WTC11 (cell line): ENCODE results near the gene AGAP5. TPM values are rescaled to one million over a fixed set of nuclear protein-coding genes. Genes with fewer than 3 reads are reported as not detected.
A peak's percentile ranks its signal among the peaks of the same experiment; 100 is the strongest.

Experiments used
- ATAC-seq: fragments of 200-7000 bp; cut with Tn5 transposase; 2 replicates; pipeline ENCODE4 v1.10.0; 2021; ENCODE audit warnings: mild to moderate bottlenecking, moderate library complexity
- CTCF ChIA-PET: fragments of 300-600 bp; sonication (Branson Sonifier 250); formaldehyde crosslinking; loops from one replicate; lab custom pipeline; 2021; ENCODE audit warnings: antibody characterized with exemption; lab: Charles Lee
- POLR2A ChIA-PET: fragments of 350-600 bp; sonication (Branson Sonifier 250); formaldehyde crosslinking; loops from one replicate; lab custom pipeline; 2021; ENCODE audit warnings: antibody characterized with exemption; lab: Charles Lee
- DNase-seq: peaks from one replicate; pipeline ENCODE4 v3.0.0; 2021; ENCODE audit warnings: low spot score
- H3K27ac Mint-ChIP-seq: 2 replicates; pipeline ENCODE4 v1.8.0; 2021; ENCODE audit warnings: mixed read lengths
- H3K27me3 Mint-ChIP-seq: 2 replicates; pipeline ENCODE4 v1.8.0; 2021; ENCODE audit warnings: low read depth, mild to moderate bottlenecking, moderate library complexity, mixed read lengths
- H3K36me3 Mint-ChIP-seq: 2 replicates; pipeline ENCODE4 v1.8.0; 2021; ENCODE audit warnings: mixed read lengths
- H3K4me1 Mint-ChIP-seq: 2 replicates; pipeline ENCODE4 v1.8.0; 2022; ENCODE audit warnings: mixed read lengths
- H3K4me3 Mint-ChIP-seq: 2 replicates; pipeline ENCODE4 v1.8.0; 2021; ENCODE audit warnings: mild to moderate bottlenecking, moderate library complexity, mixed read lengths
- H3K9me3 Mint-ChIP-seq: 2 replicates; pipeline ENCODE4 v1.8.0; 2021; ENCODE audit warnings: mixed read lengths
- GRHL2 ChIP-seq: fragments of 250-450 bp; sonication (Bioruptor Pico); IDR thresholded peaks from 2 replicates; pipeline ENCODE4 v1.8.0; 2022; ENCODE audit warnings: mild to moderate bottlenecking, moderate library complexity; ENCODE audit not compliant: insufficient replicate concordance, severe bottlenecking
- GTF2I ChIP-seq: fragments of 250-450 bp; sonication (Bioruptor Pico); conservative IDR thresholded peaks from 2 replicates; pipeline ENCODE4 v1.4.0; 2021; ENCODE audit warnings: mild to moderate bottlenecking
- MXD4 ChIP-seq: fragments of 250-450 bp; sonication (Bioruptor Pico); IDR thresholded peaks from 2 replicates; pipeline ENCODE4 v1.8.0; 2021; ENCODE audit warnings: mild to moderate bottlenecking, moderate library complexity, borderline replicate concordance
- MYBL2 ChIP-seq: sonication (generic); formaldehyde crosslinking; IDR thresholded peaks from 2 replicates; pipeline ENCODE4 v1.8.1; 2023; ENCODE audit warnings: mild to moderate bottlenecking, moderate library complexity, missing genetic modification reagents
- NFYB ChIP-seq: sonication (generic); formaldehyde crosslinking; conservative IDR thresholded peaks from 2 replicates; pipeline ENCODE4 v1.8.0; 2022; ENCODE audit warnings: low read depth, missing genetic modification reagents
- NR3C1 ChIP-seq: sonication (generic); formaldehyde crosslinking; conservative IDR thresholded peaks from 2 replicates; pipeline ENCODE4 v1.8.1; 2023; ENCODE audit warnings: low read depth, mild to moderate bottlenecking, missing genetic modification reagents
- RORB ChIP-seq: fragments of 250-450 bp; sonication (Bioruptor Pico); IDR thresholded peaks from 2 replicates; pipeline ENCODE4 v1.9.0; 2021; ENCODE audit warnings: mild to moderate bottlenecking
- SMAD3 ChIP-seq: sonication (generic); formaldehyde crosslinking; IDR thresholded peaks from 2 replicates; pipeline ENCODE4 v1.8.0; 2022; ENCODE audit warnings: missing genetic modification reagents, mild to moderate bottlenecking, borderline replicate concordance
- SMAD4 ChIP-seq: sonication (generic); formaldehyde crosslinking; IDR thresholded peaks from 2 replicates; pipeline ENCODE4 v1.8.0; 2022; ENCODE audit warnings: mild to moderate bottlenecking, missing genetic modification reagents
- TEAD1 ChIP-seq: sonication (generic); formaldehyde crosslinking; IDR thresholded peaks from 2 replicates; pipeline ENCODE4 v1.8.0; 2022; ENCODE audit warnings: mild to moderate bottlenecking, missing genetic modification reagents
- total RNA-seq: library from RNA; stranded (reverse); gene quantifications from 3 replicates; pipeline ENCODE4 v1.2.3, GENCODE V29; 2021
- TF ChIP-seq, protein P1 (sequence below): sonication (generic); formaldehyde crosslinking; IDR thresholded peaks from 2 replicates; pipeline ENCODE4 v1.8.1; 2023; ENCODE audit warnings: mild to moderate bottlenecking, missing genetic modification reagents, borderline replicate concordance
- TF ChIP-seq, protein P2 (sequence below): sonication (generic); formaldehyde crosslinking; IDR thresholded peaks from 2 replicates; pipeline ENCODE4 v1.8.0; 2022; ENCODE audit warnings: mild to moderate bottlenecking, missing genetic modification reagents
- TF ChIP-seq, protein P3 (sequence below): sonication (generic); formaldehyde crosslinking; IDR thresholded peaks from 2 replicates; pipeline ENCODE4 v1.8.1; 2023; ENCODE audit warnings: mild to moderate bottlenecking, missing genetic modification reagents
- TF ChIP-seq, protein P4 (sequence below): sonication (generic); formaldehyde crosslinking; conservative IDR thresholded peaks from 2 replicates; pipeline ENCODE4 v1.8.1; 2023; ENCODE audit warnings: mild to moderate bottlenecking, low read depth, missing genetic modification reagents, moderate library complexity

The AGAP5 gene
- total RNA-seq, 1 experiment from 2014 or later: 7.5 TPM

DNA sequence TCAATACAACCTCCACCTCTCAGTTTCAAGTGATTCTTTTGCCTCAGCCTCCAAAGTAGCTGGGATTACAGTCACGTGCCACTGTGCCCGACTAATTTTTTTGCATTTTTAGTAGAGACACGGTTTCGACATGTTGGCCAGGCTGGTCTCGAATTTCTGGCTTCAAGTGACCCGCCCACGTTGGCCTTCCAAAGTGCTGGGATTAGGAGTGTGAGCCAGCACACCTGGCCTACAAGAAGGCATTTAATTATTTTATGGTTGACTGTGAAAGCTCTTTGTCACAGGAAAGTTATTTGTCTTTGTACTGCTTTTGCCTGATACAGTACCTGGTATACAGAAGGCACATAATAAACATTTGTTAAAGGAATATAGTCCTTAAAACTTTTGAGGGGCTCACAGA, 69.5 kb downstream of the AGAP5 start:
- Mint-ChIP-seq H3K36me3 (no peaks in the 10 kb centered on the region), H3K4me1 (peaks cover 25% of the 10 kb centered on the region), H3K27ac (peak overlapping the region; percentile 15; the same call in 1 of the 2 replicates), H3K4me3 (no peak overlapping the region), H3K27me3 (no peaks in the 10 kb centered on the region; the same call in 1 of the 2 replicates), H3K9me3 (no peaks in the 10 kb centered on the region)
- POLR2A ChIA-PET: no interaction called here
- ATAC-seq (no peak), DNase-seq (no peak)
- TF ChIP-seq GRHL2 (CRISPR knock-in tag) (no peak), SMAD4 (CRISPR knock-in tag) (no peak), MXD4 (CRISPR knock-in tag) (no peak), NFYB (CRISPR knock-in tag) (no peak), RORB (CRISPR knock-in tag) (no peak)
- TF ChIP-seq, protein P1, sequence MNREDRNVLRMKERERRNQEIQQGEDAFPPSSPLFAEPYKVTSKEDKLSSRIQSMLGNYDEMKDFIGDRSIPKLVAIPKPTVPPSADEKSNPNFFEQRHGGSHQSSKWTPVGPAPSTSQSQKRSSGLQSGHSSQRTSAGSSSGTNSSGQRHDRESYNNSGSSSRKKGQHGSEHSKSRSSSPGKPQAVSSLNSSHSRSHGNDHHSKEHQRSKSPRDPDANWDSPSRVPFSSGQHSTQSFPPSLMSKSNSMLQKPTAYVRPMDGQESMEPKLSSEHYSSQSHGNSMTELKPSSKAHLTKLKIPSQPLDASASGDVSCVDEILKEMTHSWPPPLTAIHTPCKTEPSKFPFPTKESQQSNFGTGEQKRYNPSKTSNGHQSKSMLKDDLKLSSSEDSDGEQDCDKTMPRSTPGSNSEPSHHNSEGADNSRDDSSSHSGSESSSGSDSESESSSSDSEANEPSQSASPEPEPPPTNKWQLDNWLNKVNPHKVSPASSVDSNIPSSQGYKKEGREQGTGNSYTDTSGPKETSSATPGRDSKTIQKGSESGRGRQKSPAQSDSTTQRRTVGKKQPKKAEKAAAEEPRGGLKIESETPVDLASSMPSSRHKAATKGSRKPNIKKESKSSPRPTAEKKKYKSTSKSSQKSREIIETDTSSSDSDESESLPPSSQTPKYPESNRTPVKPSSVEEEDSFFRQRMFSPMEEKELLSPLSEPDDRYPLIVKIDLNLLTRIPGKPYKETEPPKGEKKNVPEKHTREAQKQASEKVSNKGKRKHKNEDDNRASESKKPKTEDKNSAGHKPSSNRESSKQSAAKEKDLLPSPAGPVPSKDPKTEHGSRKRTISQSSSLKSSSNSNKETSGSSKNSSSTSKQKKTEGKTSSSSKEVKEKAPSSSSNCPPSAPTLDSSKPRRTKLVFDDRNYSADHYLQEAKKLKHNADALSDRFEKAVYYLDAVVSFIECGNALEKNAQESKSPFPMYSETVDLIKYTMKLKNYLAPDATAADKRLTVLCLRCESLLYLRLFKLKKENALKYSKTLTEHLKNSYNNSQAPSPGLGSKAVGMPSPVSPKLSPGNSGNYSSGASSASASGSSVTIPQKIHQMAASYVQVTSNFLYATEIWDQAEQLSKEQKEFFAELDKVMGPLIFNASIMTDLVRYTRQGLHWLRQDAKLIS (CRISPR knock-in tag): no peak
- TF ChIP-seq, protein P2, sequence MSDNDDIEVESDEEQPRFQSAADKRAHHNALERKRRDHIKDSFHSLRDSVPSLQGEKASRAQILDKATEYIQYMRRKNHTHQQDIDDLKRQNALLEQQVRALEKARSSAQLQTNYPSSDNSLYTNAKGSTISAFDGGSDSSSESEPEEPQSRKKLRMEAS (CRISPR knock-in tag): no peak
- CTCF ChIA-PET: no interaction called here

DNA sequence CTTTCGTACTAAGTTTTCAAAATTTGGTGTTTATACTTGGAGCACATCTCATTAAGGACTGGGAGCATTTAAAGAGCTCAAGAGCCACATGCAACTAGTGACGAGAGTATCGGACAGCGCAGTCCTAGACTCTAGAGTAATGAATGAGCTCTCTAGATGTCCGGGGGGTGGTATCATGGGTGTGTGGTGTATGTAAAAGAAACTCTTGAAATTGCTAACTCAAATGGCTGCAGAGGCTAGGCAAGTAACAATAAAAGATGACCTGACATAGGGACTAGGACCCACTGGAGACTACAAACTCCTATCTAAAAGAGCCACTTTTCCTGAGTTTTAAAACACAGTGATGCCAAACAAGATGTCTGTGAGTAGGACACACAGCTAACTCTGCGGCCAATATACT, 70.6 kb downstream of the AGAP5 start:
- no peak for ATAC-seq
- CTCF ChIA-PET: interaction anchor here (0.6 to 1.4 kb wide), 3 partner anchors 17 to 98 kb away, joined by 3 to 5 read pairs (median 3); no protein-coding TSS in a partner anchor
- no peaks in the 10 kb centered on the region for H3K36me3 Mint-ChIP-seq
- H3K4me1 Mint-ChIP-seq: peaks cover 20% of the 10 kb centered on the region
- no peaks in the 10 kb centered on the region for H3K9me3 Mint-ChIP-seq
- H3K27me3 Mint-ChIP-seq: no peaks in the 10 kb centered on the region; the same call in 1 of the 2 replicates
- peak overlapping the region; percentile 74 for H3K27ac Mint-ChIP-seq
- POLR2A ChIA-PET: no interaction called here
- H3K4me3 Mint-ChIP-seq: peak overlapping the region; percentile 97
- TF ChIP-seq, protein P3, sequence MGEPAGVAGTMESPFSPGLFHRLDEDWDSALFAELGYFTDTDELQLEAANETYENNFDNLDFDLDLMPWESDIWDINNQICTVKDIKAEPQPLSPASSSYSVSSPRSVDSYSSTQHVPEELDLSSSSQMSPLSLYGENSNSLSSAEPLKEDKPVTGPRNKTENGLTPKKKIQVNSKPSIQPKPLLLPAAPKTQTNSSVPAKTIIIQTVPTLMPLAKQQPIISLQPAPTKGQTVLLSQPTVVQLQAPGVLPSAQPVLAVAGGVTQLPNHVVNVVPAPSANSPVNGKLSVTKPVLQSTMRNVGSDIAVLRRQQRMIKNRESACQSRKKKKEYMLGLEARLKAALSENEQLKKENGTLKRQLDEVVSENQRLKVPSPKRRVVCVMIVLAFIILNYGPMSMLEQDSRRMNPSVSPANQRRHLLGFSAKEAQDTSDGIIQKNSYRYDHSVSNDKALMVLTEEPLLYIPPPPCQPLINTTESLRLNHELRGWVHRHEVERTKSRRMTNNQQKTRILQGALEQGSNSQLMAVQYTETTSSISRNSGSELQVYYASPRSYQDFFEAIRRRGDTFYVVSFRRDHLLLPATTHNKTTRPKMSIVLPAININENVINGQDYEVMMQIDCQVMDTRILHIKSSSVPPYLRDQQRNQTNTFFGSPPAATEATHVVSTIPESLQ (CRISPR knock-in tag): no peak
- TF ChIP-seq SMAD3 (CRISPR knock-in tag) (no peak), GTF2I (CRISPR knock-in tag) (no peak), NR3C1 (CRISPR knock-in tag) (no peak), TEAD1 (CRISPR knock-in tag) (no peak), RORB (CRISPR knock-in tag) (no peak), MYBL2 (CRISPR knock-in tag) (no peak)
- TF ChIP-seq, protein P4, sequence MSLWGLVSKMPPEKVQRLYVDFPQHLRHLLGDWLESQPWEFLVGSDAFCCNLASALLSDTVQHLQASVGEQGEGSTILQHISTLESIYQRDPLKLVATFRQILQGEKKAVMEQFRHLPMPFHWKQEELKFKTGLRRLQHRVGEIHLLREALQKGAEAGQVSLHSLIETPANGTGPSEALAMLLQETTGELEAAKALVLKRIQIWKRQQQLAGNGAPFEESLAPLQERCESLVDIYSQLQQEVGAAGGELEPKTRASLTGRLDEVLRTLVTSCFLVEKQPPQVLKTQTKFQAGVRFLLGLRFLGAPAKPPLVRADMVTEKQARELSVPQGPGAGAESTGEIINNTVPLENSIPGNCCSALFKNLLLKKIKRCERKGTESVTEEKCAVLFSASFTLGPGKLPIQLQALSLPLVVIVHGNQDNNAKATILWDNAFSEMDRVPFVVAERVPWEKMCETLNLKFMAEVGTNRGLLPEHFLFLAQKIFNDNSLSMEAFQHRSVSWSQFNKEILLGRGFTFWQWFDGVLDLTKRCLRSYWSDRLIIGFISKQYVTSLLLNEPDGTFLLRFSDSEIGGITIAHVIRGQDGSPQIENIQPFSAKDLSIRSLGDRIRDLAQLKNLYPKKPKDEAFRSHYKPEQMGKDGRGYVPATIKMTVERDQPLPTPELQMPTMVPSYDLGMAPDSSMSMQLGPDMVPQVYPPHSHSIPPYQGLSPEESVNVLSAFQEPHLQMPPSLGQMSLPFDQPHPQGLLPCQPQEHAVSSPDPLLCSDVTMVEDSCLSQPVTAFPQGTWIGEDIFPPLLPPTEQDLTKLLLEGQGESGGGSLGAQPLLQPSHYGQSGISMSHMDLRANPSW (CRISPR knock-in tag): no peak
- DNase-seq: no peak
